HepG2 (cell line): ENCODE results near the gene ZC3H4. TPM values are rescaled to one million over a fixed set of nuclear protein-coding genes. Genes with fewer than 3 reads are reported as not detected.
A peak's percentile ranks its signal among the peaks of the same experiment; 100 is the strongest.

Experiments
- ARNT2 ChIP-seq: sonication (generic); formaldehyde crosslinking; IDR thresholded peaks from 2 replicates; pipeline ENCODE4 v1.8.0; 2022; ENCODE audit warnings: mild to moderate bottlenecking, low read depth, missing genetic modification reagents, moderate library complexity
- CENPBD1 ChIP-seq: sonication (generic); formaldehyde crosslinking; IDR thresholded peaks from 2 replicates; pipeline ENCODE4 v1.8.0; 2022; ENCODE audit warnings: missing genetic modification reagents, low read depth, mild to moderate bottlenecking, borderline replicate concordance
- GTF2F1 ChIP-seq: fragments of 150-350 bp; IDR thresholded peaks from 2 replicates; pipeline ENCODE4 v1.6.1; 2014; ENCODE audit warnings: low read length
- NONO ChIP-seq, 2 experiments: fragments of 450-650 bp in 1 of 2; sonication (generic) in 1 of 2; formaldehyde crosslinking in 1 of 2; IDR thresholded peaks in 1 of 2; conservative IDR thresholded peaks in 1 of 2; 2 replicates each; pipeline versions ENCODE4 v1.6.1 to v1.8.0; 2017 to 2022; ENCODE audit warnings: mild to moderate bottlenecking in 1 of 2, missing genetic modification reagents in 1 of 2, moderate library complexity in 1 of 2
- PAXIP1 ChIP-seq: sonication (generic); formaldehyde crosslinking; conservative IDR thresholded peaks from 2 replicates; pipeline ENCODE4 v1.4.0; 2020; ENCODE audit warnings: mild to moderate bottlenecking, missing genetic modification reagents, moderate library complexity
- PTBP1 ChIP-seq: fragments of 200-400 bp; formaldehyde crosslinking; IDR thresholded peaks from 2 replicates; pipeline ENCODE4 v1.6.1; 2018; ENCODE audit warnings: low read length, low read depth; ENCODE audit not compliant: poor library complexity, severe bottlenecking
- RCOR2 ChIP-seq: IDR thresholded peaks from 2 replicates; pipeline ENCODE4 v1.6.1; 2016; ENCODE audit warnings: missing biosample characterization, missing genetic modification reagents
- RFXANK ChIP-seq: IDR thresholded peaks from 2 replicates; pipeline ENCODE4 v1.6.1; 2016
- SPEN ChIP-seq: sonication (generic); formaldehyde crosslinking; IDR thresholded peaks from 2 replicates; pipeline ENCODE4 v1.5.1; 2020; ENCODE audit warnings: low read depth, mild to moderate bottlenecking, missing genetic modification reagents
- TAF15 ChIP-seq: fragments of 200-400 bp; formaldehyde crosslinking; IDR thresholded peaks from one replicate; pipeline ENCODE4 v1.6.1; 2018; ENCODE audit warnings: mild to moderate bottlenecking, low read depth, low read length; ENCODE audit not compliant: poor library complexity, severe bottlenecking
- ZBED4 ChIP-seq: sonication (generic); formaldehyde crosslinking; IDR thresholded peaks from 2 replicates; pipeline ENCODE4 v1.4.0; 2020; ENCODE audit warnings: missing genetic modification reagents, borderline replicate concordance
- ZNF281 ChIP-seq: sonication (generic); formaldehyde crosslinking; IDR thresholded peaks from 2 replicates; pipeline ENCODE4 v1.4.0; 2020; ENCODE audit warnings: missing genetic modification reagents, borderline replicate concordance
- ZNF552 ChIP-seq: sonication (generic); formaldehyde crosslinking; IDR thresholded peaks from 2 replicates; pipeline ENCODE4 v1.9.0; 2022; ENCODE audit warnings: missing genetic modification reagents, mild to moderate bottlenecking, borderline replicate concordance
- polyA plus RNA-seq, 8 experiments: library from polyadenylated mRNA; depleted of rRNA in 3 of 8; stranded (reverse) in 7 of 8; unstranded in 1 of 8; fragments of >200 nt; fragmentation: Illumina TruSeq in 4 of 8; extraction: Trizol in 4 of 8; gene quantifications; 2 replicates each; pipeline versions ENCODE4 v1.2.1 to v1.2.3, GENCODE V29; 2011 to 2016; ENCODE audit warnings: low read depth in 4 of 8, missing spikeins in 1 of 8, mixed read lengths in 1 of 8; ENCODE audit not compliant: insufficient read depth in 1 of 8
- total RNA-seq, 5 experiments: library from RNA; depleted of rRNA; stranded (reverse); fragments of >200 nt; fragmentation: Illumina TruSeq; extraction: Trizol; gene quantifications; 2 replicates each; pipeline ENCODE4 v1.2.3, GENCODE V29; 2016; ENCODE audit warnings: low read depth in 1 of 5
- TF ChIP-seq, protein P1 (sequence below): sonication (generic); formaldehyde crosslinking; IDR thresholded peaks from 2 replicates; pipeline ENCODE4 v1.8.1; 2022; ENCODE audit warnings: mild to moderate bottlenecking, missing genetic modification reagents
- TF ChIP-seq, protein P2 (sequence below): sonication (generic); formaldehyde crosslinking; IDR thresholded peaks from 2 replicates; pipeline ENCODE4 v1.5.1; 2020; ENCODE audit warnings: missing genetic modification reagents, mild to moderate bottlenecking, borderline replicate concordance

ZC3H4 gene
- total and polyA plus RNA-seq, 2 of the 13 experiments (the other 11 are each of a cell fraction or from before 2014, with no cell fraction given) = 1.8 to 10.7 TPM

- TF ChIP-seq PAXIP1 (CRISPR knock-in tag) (no peak), TAF15 (peak; percentile 89), ZNF552 (CRISPR knock-in tag) (no peak), RCOR2 (CRISPR knock-in tag) (no peak), CENPBD1 (CRISPR knock-in tag) (no peak), SPEN (CRISPR knock-in tag) (no peak), ZNF281 (CRISPR knock-in tag) (no peak), ZBED4 (CRISPR knock-in tag) (no peak), RFXANK (CRISPR knock-in tag) (no peak; the same call in 1 of the 2 replicates), GTF2F1 (no peak), PTBP1 (no peak), NONO (IDR thresholded peaks at IDR 0.05) (no peak), NONO (CRISPR knock-in tag; conservative IDR thresholded peaks at IDR 0.05) (peak; percentile 29; the same call in 1 of the 2 replicates), ARNT2 (CRISPR knock-in tag) (no peak)
- TF ChIP-seq, protein P1, sequence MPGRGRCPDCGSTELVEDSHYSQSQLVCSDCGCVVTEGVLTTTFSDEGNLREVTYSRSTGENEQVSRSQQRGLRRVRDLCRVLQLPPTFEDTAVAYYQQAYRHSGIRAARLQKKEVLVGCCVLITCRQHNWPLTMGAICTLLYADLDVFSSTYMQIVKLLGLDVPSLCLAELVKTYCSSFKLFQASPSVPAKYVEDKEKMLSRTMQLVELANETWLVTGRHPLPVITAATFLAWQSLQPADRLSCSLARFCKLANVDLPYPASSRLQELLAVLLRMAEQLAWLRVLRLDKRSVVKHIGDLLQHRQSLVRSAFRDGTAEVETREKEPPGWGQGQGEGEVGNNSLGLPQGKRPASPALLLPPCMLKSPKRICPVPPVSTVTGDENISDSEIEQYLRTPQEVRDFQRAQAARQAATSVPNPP (CRISPR knock-in tag) = no peak
- TF ChIP-seq, protein P2, sequence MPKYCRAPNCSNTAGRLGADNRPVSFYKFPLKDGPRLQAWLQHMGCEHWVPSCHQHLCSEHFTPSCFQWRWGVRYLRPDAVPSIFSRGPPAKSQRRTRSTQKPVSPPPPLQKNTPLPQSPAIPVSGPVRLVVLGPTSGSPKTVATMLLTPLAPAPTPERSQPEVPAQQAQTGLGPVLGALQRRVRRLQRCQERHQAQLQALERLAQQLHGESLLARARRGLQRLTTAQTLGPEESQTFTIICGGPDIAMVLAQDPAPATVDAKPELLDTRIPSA (CRISPR knock-in tag) = no peak
Measured at GRCh38 chr19:47111682-47112165, 1.9 kb downstream of the ZC3H4 start (continued).
